Smooth muscle cell (in vitro differentiated cells): ENCODE measurements around the gene CERS2. TPM values are rescaled to one million over a fixed set of nuclear protein-coding genes. Genes with fewer than 3 reads are reported as not detected.

Source experiments
- DNase-seq: peaks from one replicate; lab custom pipeline; 2025; ENCODE audit not compliant: unreplicated experiment; lab: John Stamatoyannopoulos, UW
- H2AFZ ChIP-seq: fragments of 200-600 bp; sonication (generic); 2 replicates; pipeline ENCODE4 v1.6.0; 2016; ENCODE audit warnings: antibody characterized with exemption, low read depth, mild to moderate bottlenecking
- H3F3A ChIP-seq: fragments of 200-600 bp; sonication (generic); 2 replicates; pipeline ENCODE4 v1.6.0; 2017; ENCODE audit warnings: antibody characterized with exemption, low read depth
- H3K27ac ChIP-seq: fragments of 200-600 bp; sonication (generic); 2 replicates; pipeline ENCODE4 v1.5.1; 2016; ENCODE audit warnings: low read depth, mild to moderate bottlenecking
- H3K27me3 ChIP-seq: fragments of 200-600 bp; sonication (generic); 2 replicates; pipeline ENCODE4 v1.6.1; 2016; ENCODE audit warnings: low read depth, mild to moderate bottlenecking
- H3K36me3 ChIP-seq: fragments of 200-600 bp; sonication (generic); 2 replicates; pipeline ENCODE4 v1.5.1; 2016; ENCODE audit warnings: low read depth
- H3K4me1 ChIP-seq: fragments of 200-600 bp; sonication (generic); 2 replicates; pipeline ENCODE4 v1.5.1; 2016; ENCODE audit warnings: low read depth
- H3K4me2 ChIP-seq: fragments of 200-600 bp; sonication (generic); 2 replicates; pipeline ENCODE4 v1.6.0; 2016; ENCODE audit warnings: mild to moderate bottlenecking
- H3K4me3 ChIP-seq: fragments of 200-600 bp; sonication (generic); 2 replicates; pipeline ENCODE4 v1.5.1; 2016; ENCODE audit warnings: mild to moderate bottlenecking
- H3K79me2 ChIP-seq: fragments of 200-600 bp; sonication (generic); 2 replicates; pipeline ENCODE4 v1.6.0; 2016; ENCODE audit warnings: low read depth, mild to moderate bottlenecking
- H3K9ac ChIP-seq: fragments of 200-600 bp; sonication (generic); 2 replicates; pipeline ENCODE4 v1.6.0; 2016; ENCODE audit warnings: low read depth
- H3K9me3 ChIP-seq: fragments of 200-600 bp; sonication (generic); replicated peaks from 2 replicates; pipeline ENCODE4 v1.5.1; 2016; ENCODE audit warnings: low read depth
- H4K20me1 ChIP-seq: fragments of 200-600 bp; sonication (generic); 2 replicates; pipeline ENCODE4 v1.6.0; 2016; ENCODE audit warnings: low read depth
- WGBS: methylation state at CpG from one replicate; pipeline ENCODE4 v1.1.7; 2016; ENCODE audit warnings: low lambda C conversion rate; 5-methylcytosine and 5-hydroxymethylcytosine counted together
- polyA plus RNA-seq: library from polyadenylated mRNA; unstranded; fragments of >200 nt; fragmentation: Nextera tagmentation; extraction: Ambion mirVana; gene quantifications from 2 replicates; pipeline ENCODE4 v1.2.1, GENCODE V29; 2016
- total RNA-seq: library from RNA; depleted of rRNA; stranded (reverse); fragments of >200 nt; gene quantifications from 2 replicates; pipeline ENCODE4 v1.2.3, GENCODE V29; 2014
- TF ChIP-seq, protein P1 (sequence below): fragments of 200-600 bp; sonication (generic); IDR thresholded peaks from 2 replicates; pipeline ENCODE4 v1.5.1; 2017; ENCODE audit warnings: borderline replicate concordance, mild to moderate bottlenecking, antibody characterized with exemption; ENCODE audit not compliant: insufficient read depth, poor library complexity, severe bottlenecking

The CERS2 gene
- total and polyA plus RNA-seq, 2 experiments from 2014 or later, result 80.0 to 108 TPM

DNA sequence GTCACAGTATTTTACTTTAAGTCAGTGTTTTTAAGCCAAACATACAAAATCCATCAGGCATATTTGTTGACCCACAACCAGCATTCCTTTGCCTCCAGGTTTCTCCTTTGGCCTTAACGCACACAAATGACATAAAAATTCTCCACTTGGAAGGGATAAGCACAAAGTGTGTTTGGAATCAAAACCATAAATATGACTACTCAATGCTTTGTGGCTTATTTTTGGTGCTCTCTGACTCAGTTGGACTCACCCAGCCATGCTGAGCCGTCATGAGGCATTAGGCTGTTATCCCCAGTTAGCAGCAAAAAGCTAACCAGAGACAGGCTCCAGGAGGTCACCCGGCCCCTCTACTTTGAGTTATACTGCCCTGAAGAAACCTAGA lies 34.6 kb upstream of the CERS2 start:
- no peaks in the 10 kb centered on the region for H3K36me3 ChIP-seq
- H3K79me2 ChIP-seq, result peaks cover 14% of the 10 kb centered on the region
- 25% methylated on average over 3 of the region's 3 CpGs for WGBS
- peak overlapping the region; percentile 89 for H3K4me2 ChIP-seq
- peak overlapping the region; percentile 97 for H3K27ac ChIP-seq
- no peaks in the 10 kb centered on the region for H3K27me3 ChIP-seq
- peaks cover 7% of the 10 kb centered on the region for H3F3A ChIP-seq
- peak overlapping the region; percentile 82 for H3K9ac ChIP-seq
- H4K20me1 ChIP-seq, result no peaks in the 10 kb centered on the region
- H3K9me3 ChIP-seq, result no peaks in the 10 kb centered on the region
- no peak for DNase-seq
- peak overlapping the region; percentile 99 for H2AFZ ChIP-seq
- H3K4me1 ChIP-seq, result peaks cover 17% of the 10 kb centered on the region
- TF ChIP-seq, protein P1, sequence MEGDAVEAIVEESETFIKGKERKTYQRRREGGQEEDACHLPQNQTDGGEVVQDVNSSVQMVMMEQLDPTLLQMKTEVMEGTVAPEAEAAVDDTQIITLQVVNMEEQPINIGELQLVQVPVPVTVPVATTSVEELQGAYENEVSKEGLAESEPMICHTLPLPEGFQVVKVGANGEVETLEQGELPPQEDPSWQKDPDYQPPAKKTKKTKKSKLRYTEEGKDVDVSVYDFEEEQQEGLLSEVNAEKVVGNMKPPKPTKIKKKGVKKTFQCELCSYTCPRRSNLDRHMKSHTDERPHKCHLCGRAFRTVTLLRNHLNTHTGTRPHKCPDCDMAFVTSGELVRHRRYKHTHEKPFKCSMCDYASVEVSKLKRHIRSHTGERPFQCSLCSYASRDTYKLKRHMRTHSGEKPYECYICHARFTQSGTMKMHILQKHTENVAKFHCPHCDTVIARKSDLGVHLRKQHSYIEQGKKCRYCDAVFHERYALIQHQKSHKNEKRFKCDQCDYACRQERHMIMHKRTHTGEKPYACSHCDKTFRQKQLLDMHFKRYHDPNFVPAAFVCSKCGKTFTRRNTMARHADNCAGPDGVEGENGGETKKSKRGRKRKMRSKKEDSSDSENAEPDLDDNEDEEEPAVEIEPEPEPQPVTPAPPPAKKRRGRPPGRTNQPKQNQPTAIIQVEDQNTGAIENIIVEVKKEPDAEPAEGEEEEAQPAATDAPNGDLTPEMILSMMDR, result no peak
- H3K4me3 ChIP-seq, result peak overlapping the region; percentile 81

DNA sequence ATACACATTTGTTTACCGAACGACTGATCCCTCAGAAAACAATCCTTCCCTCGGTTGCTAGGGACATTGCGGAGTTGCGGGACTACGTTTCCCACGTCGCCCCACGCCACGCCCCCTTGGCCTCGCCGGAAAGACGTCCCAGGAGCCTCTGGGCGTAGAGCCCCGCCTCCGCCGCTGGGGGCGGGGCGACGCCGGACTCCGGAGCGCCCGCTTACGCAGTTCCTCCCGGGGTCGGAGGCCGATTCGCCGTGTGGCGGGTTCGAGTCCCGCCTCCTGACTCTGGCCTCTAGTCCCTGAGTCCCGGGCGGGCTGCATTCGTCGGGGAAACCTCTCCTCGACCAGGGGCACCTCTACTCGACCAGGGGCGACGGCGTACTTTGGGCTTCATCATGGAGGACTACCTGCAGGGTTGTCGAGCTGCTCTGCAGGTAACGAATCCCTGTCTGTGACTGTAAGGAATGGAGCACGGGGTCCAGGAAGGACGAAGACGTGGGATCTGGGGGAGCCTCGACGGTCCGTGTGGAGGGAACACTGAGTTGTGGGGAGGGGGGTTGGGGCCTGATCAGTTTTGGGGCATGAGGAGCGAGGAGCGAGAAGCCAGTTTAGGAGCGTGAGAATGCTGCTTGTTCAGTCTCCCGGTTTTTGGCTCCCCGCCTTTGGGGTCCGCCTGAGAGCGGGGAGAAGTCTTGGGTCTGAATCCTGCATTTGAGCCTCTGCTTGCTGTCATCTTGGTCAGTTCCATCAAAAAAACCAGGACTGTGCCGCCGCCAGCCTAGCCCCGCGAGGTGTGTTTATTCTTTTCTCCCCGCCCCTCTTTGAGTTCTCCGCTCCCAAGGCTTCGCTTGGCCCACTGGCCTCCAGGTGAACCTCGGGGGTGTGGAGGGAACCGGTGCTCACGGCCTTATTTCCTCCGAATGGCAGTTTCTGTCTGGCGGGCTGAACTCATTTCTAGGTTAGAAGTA lies 33.9 kb upstream of the CERS2 start, which contains the start of gene PRUNE1:
Gene PRUNE1, plus strand, starts transcription at position 206 of the 962 bp plus-strand sequence. Its CDS starts 184 bp downstream, at position 390.
- Histone ChIP-seq H3K4me1 (peaks cover 17% of the 10 kb centered on the region), H3F3A (peaks cover 7% of the 10 kb centered on the region), H4K20me1 (no peaks in the 10 kb centered on the region), H3K27ac (peak within 1 kb of the TSS; percentile 97), H3K4me2 (peak within 1 kb of the TSS; percentile 89), H3K9ac (peak within 1 kb of the TSS; percentile 92), H3K36me3 (no peaks in the 10 kb centered on the region), H3K79me2 (peaks cover 12% of the 10 kb centered on the region), H2AFZ (peak within 1 kb of the TSS; percentile 99), H3K4me3 (peak within 1 kb of the TSS; percentile 81), H3K27me3 (no peaks in the 10 kb centered on the region), H3K9me3 (no peaks in the 10 kb centered on the region)
- DNase-seq, result peak; percentile 86
- TF ChIP-seq, protein P1, result no peak
- WGBS, result 1% methylated on average over 69 of the region's 69 CpGs

DNA sequence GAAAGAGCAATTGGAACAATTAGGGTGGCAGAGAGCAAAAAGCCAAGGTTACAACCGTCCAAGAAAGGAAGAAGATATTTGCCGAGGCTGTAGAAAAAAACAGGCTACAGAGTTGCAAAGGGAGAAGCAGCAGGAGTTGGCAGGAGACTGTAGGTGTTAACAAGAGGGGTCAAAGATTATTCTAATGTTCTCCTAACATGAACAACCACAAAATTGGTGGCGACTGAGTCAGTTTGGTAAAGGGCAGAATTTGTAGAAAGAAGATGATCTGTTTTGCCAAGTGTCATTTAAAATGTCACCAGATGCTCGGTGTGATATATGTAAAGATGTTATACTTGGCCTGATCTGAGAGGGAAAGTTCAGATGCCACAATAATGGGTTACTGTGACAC lies 33.2 kb upstream of the CERS2 start:
- H3K4me1 ChIP-seq, result peaks cover 17% of the 10 kb centered on the region
- H3K36me3 ChIP-seq, result no peaks in the 10 kb centered on the region
- H3K27ac ChIP-seq, result peak overlapping the region; percentile 97
- H3F3A ChIP-seq, result peaks cover 7% of the 10 kb centered on the region
- 50% methylated on average over 4 of the region's 4 CpGs for WGBS
- DNase-seq, result no peak
- peaks cover 12% of the 10 kb centered on the region for H3K79me2 ChIP-seq
- TF ChIP-seq, protein P1, result no peak
- peak overlapping the region; percentile 92 for H3K9ac ChIP-seq
- H3K4me2 ChIP-seq, result peak overlapping the region; percentile 89
- H3K4me3 ChIP-seq, result peak overlapping the region; percentile 81
- no peaks in the 10 kb centered on the region for H3K27me3 ChIP-seq
- H4K20me1 ChIP-seq, result no peaks in the 10 kb centered on the region
- no peaks in the 10 kb centered on the region for H3K9me3 ChIP-seq
- no peak overlapping the region for H2AFZ ChIP-seq
